Right forelimb (tissue), 1 donor: Measurements from ENCODE around the gene KNTC1.
"Not testable (repeated sequence)": the region's sequence is repeated elsewhere in the genome, so short reads cannot be mapped to it uniquely, and the experiment has no call there.

Experiments used
- DNase-seq: peaks from one replicate; pipeline ENCODE4 v3.0.0-alpha.2; 2018

Gene KNTC1

DNA sequence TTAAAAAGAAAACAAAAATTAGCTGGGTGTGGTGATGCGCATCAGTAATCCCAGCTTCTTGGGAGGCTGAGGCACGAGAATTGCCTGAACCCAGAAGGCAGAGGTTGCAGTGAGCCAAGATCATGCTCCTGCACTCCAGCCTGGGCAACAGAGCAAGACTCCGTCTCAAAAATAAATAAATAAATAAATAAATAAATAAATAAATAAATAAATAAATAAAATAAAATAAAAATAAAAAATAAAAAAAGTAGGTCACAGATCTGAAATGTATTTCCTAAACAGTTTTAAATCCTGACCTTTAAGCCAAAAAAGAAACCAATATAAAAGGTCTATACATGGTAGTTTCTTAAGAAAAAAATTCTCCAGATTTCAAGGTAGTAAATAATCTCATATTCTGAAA lies 14.0 kb upstream of the KNTC1 start:
- not testable (repeated sequence) for DNase-seq

DNA sequence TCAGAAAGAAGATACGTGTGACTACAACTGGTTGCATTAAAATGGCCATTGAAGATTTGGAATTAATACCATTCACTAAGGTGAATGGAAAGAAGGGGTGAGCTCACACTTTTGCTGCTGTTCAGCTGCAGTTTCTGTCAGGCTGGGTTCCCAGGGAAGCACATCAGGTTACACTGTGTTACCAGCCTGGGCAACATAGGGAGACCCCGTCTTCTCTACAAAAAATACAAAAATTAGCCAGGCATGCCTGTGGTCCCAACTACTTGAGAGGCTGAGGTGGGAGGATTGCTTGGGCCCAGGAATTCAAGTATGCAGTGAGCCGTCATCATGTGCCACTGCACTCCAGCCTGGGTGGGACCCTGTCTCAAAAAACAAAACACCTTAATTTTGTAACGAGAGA lies 13.4 kb upstream of the KNTC1 start:
- DNase-seq = no peak

DNA sequence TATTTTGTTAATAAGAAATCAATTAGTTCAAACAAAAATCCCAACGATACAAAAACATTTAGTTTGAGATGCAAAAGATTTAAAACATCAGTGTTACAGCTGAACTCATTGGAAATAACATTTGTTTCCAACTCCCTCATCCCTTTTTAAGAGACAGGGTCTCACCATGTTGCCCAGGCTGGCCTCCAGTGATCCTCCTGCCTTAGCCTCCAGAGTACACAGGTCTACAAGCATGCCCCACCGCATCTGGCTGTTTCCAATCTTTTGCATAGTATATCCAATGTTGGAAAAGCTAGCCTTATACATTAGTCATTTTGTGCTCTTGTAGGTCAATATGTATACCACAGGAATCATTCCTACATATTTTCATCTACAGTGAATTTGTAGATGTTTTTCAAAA lies 11.8 kb upstream of the KNTC1 start:
- DNase-seq = no peak

DNA sequence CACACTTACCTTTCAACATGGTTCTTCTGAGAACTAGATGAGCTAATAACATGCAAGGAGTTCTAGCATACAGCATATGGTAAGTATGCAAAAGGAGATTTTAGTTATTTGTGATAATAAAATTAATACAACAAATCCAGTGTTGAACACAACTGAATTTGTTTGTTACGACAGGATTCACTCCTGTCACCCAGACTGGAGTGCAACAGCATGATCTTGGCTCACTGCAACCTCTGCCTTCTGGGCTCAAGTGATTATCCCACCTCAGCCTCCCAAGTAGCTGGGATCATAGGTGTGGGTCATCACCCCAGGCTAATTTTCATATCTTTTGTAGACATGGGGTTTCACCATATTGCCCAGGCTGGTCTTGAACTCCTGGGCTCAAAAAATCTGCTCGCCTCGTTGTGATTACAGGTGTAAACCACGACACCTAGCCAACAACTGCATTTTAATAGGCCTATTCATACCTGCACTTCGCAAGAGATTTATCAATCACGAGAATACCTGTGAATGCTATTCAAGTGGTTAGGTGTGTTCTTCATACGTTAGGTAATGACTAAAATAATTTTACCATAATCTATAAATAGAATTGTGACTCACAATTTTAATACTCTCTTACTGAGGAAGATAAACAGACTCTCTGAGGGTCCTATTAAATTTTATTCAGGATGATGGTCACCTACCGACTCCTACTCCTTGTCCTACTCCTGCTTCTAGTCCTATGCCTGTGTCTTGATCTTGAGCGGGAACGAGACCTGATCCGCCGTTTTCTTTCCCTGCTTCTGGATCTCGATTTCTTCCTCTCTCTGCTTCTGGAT lies 10.3 kb upstream of the KNTC1 start:
- no peak for DNase-seq

DNA sequence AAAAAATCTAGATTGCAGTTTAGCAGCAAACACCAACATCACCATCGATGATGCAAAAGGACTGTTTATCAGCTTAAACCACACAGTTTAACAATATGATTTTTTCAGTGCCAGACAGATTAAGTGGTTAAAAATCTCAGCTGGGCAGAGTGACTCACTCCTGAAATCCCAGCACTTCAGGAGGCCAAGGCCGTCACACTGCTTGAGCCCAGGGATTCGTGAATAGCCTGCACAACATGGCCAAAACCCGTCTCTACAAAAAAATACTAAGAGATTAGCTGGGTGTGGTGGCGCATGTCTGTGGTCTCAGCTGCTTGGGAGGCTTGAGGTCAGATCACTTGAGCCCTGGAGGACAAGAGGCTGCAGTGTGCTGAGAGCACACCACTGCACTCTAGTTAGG lies 9.2 kb upstream of the KNTC1 start:
- DNase-seq = no peak

DNA sequence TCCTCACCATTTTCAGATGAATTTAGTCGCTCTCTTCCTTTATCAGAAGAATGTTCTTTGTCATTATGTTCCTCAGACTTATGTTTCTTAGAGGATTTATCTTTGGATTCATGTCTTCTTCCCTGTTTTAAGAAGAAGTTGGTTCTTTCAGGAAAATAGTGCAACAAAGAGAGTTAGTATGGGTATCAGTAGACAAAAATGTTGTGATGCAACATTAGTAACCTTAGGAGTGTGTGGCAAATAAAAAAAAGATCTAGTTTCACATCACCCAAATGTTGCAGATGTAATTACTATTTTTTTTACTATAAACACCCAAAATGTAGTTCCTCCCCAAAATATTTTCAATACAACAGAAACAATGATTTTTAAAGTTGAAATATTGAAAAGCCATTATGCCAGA lies 8.1 kb upstream of the KNTC1 start:
- no peak for DNase-seq

DNA sequence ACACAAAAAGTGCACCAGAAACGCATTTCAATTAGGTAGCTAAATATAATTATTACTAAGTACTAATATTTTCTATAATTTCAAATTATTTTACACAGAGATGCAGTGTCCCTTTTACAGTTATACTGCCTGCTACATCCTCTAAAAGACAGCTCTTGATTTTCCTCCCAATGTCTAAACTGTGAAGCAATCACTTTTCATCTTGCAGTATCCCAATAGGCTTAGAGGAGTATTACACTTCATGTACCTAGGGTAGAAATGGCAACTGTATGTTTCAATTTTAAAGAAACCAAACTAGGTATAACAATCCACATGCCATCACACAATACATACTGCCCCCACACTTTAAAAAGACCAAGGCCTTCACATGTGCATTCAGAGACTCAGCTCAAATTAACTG lies 7.6 kb upstream of the KNTC1 start:
- no peak for DNase-seq

DNA sequence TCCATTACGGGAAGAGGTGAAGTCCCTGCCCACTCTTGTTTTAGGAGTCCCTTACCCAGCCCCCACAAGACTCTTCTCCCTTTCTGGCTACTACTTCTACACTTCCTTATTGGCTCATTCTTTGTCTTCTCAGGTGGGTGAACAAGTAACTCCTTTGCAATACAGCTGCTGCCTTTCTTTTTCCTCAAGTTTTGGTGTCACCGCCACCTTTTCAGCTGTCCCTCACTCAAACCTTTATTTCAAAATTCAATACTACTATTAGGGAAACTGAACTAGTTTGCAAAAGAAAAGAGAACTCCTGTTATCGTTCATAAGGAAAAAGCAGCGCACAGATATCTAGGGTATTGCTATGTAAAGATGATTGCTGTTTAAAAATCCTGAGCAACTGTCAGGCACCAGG lies 6.4 kb upstream of the KNTC1 start:
- DNase-seq = no peak

DNA sequence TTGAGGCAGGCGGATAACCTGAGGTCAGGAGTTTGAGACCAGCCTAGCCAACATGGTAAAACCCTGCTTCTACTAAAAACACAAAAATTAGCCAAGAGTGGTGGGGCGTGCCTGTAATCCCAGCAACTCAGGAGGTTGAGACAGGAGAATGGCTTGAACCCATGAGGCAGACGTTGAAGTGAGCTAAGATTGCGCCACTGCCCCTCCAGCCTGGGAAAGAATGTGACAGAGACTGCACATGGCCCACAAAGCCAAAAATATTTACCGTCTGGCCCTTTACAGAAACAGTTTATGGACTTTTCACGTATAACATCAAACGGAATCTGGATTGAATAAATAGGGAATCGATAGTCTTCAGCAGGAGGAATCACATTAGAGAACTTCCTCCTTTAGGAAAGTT lies 3.8 kb upstream of the KNTC1 start:
- DNase-seq = no peak

DNA sequence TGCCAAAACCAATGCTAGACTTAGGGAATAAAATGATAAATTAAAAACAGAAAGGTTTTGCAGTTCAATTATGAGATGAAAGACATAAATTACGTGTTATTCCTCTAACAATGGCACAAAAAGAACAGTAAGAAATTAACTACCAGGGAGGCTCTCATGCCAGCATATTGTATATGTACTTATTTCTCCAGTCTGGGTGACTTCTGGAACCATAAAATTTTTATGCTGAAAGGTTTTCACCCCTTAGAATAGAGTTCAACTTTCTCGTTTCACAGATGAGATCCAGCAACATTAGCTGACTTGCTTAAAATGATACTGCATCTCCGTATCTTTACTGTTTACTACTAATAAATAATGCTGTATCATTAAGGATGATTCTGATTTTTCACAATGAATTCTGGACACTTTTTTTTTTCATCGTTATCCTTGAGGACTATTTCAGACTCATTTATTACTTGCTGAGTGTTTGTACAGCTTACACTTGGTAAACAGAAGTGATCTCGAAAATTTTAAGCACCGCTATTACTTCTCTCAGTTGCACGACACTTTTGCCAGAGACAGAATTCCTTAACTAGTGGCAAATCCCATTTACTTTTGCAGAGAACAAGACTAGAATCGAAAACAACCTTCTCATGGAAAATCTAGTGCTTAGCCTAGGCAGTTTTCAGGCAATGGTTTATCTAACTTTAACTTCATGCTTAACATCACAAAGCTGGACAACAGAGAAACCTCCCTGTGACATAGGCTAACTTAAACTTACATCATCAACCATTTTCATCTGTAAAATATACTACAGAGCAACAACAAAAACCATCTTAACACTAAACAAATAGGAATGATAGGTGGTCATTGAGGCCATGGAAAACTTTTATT lies 3.0 kb upstream of the KNTC1 start:
- no peak for DNase-seq

DNA sequence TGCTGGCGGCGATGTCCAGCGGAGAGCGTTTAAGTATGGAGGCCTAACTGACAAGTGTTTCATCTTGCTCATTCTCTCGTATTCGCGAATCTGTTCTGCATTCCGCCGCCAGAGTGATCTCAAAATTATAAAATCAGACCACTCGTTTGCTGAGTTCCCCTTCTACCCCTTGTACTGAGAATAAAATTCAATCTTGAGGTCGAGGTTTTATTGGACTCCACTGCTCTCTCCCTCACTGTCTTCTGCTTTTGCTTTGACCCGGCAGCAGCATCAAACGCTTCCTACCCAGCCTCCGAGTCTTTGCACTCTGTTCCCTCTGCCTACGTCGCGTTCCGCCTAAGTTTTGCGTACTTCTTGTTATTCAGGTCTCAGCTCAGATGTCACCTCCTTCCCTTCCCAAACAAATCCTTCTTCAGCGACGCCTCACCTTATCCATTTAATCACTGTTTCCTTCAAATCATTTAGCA lies 462 bp downstream of the KNTC1 start:
- DNase-seq = no peak

DNA sequence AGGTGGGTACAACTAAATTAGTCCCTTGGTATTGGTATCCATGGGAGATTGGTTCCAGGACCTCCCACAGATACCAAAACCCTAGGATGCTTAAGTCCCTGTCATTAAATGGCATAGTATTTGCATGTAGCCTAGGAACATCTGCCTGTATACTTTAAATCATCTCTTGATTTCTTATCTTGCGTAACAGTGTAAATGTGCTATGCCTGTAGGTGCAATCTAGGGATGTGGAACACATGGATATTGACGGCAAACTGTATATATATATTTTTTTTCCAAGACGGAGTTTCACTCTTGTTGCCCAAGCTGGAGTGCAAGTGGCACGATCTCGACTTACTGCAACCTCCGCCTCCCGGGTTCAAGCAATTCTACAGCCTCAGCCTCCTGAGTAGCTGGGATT lies 1.5 kb downstream of the KNTC1 start:
- no peak for DNase-seq

DNA sequence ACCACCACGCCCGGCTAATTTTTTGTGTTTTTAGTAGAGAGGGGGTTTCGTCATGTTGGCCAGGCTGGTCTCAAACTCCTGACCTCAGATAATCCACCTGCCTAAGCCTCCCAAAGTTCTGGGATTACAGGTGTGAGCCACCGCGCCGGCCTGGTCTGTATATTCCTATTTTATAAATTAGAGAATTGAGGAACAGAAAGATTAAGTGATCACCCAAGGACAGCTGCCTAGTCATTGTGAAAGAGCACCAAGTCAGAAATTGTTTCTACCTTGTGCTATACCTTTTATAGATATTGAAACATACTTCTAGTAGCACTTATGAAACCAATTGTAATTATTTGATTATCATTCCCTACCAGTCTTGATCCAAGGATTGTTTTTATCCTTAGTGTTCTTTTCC lies 1.9 kb downstream of the KNTC1 start:
- no peak for DNase-seq

DNA sequence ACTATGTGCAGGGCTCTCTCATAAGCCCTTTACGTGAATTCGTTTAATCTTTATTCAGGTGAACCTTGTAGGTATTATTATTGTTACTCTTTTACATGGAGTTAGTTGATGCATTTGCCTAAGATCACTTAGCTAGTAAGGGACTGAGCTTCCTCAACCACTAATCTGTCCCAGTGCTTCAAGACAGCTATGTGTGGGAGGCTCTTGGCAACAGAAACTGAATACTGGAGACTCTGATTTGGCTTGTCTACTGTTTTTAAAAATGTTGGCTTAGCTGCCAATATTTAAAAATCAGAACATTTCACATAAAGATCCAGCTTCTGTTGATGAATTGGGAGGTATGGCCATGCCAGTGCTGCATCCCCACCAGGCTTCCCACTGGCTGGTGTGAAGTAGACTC lies 6.8 kb downstream of the KNTC1 start:
- DNase-seq = no peak

DNA sequence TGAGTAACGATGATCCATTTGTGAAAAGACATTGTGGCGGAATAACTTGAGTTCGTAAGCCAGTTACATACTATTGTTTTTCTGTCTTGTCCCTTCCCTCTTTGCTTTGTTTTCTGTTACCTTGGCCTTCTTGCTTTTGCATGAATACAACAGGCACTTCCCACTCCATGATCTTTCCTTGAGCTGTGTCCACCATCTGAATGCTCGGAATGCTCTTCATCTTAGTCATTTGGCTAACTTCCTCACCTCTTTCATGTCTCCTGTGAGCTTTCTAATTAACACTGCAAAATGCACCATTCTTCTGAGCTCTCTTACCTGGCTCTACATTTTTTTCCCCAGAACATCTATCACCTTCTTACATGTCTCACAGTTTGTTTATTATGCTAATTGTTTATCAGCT lies 10.0 kb downstream of the KNTC1 start:
- no peak for DNase-seq

DNA sequence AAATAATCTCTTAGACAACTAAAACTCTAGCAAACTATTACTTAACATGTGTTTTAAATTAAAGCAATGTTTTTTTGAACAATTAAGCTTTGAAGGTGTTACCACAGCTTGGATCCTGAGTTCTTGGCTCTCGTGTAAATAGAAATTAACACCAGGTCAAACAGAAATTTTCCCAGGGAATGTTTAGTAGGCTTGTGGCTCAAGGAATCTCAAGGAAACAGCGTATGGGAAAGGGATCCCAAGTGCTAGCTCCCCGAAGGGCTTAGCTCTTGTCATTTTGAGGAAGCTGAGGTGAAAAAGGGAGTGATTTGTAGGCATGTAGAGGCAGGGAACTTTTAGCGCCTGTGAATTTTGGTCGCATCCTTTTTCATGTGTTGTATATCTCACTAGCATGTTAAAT lies 11.4 kb downstream of the KNTC1 start:
- no peak for DNase-seq

DNA sequence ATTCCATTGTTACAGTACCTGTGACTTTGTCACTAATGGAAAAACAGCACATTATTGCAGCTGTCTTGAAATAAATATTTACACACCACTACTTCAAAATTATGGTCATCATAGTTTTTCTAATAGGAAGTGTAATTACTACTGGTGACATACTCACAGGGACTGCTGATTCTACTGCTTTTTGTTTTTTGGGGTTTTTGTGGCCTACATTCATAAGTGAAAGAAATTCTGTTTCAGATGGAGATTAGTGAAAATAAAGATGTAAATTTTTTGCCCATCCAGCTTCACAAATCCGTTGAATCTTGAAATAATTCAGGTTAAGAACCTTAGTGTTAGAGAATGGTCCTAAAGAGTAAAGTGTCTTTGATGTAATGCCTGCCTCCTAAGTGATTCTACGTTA lies 17.5 kb downstream of the KNTC1 start:
- no peak for DNase-seq

DNA sequence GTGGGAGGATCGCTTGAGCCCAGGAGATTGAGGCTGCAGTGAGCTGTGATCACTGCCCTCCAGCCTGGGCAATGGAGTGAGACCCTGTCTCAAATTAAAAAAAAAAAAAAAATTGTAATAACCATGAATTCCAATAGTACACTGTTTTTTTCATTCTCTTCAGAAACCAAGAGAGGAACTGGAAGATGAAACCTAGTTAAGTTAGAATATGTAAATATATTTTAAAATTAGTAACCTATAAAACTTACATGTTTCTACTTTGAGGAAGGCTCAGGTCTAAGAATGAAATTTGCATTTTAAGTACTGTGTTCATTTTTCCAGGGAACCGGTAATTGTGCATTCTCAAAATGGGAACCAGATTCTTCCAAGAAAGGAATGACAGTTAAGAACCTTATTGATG lies 18.8 kb downstream of the KNTC1 start:
- DNase-seq = no peak

DNA sequence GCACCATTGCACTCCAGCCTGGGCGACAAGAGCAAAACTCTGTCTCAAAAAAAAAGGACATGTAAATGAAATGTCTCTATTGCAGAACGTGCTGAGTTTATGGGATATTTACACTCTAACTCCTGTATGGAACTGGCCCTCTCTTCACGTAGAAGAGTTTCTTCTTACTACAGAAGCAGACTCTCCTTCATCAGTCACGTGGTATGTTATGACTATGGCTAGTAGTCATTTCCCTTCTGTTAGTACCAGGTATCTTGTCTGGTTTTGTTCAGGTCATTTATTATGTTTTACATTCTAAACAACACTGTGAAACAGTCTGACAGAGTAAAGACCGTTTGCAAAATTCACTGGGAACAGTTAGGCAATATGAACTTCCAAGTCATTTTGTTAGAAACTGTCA lies 20.3 kb downstream of the KNTC1 start:
- DNase-seq = no peak

DNA sequence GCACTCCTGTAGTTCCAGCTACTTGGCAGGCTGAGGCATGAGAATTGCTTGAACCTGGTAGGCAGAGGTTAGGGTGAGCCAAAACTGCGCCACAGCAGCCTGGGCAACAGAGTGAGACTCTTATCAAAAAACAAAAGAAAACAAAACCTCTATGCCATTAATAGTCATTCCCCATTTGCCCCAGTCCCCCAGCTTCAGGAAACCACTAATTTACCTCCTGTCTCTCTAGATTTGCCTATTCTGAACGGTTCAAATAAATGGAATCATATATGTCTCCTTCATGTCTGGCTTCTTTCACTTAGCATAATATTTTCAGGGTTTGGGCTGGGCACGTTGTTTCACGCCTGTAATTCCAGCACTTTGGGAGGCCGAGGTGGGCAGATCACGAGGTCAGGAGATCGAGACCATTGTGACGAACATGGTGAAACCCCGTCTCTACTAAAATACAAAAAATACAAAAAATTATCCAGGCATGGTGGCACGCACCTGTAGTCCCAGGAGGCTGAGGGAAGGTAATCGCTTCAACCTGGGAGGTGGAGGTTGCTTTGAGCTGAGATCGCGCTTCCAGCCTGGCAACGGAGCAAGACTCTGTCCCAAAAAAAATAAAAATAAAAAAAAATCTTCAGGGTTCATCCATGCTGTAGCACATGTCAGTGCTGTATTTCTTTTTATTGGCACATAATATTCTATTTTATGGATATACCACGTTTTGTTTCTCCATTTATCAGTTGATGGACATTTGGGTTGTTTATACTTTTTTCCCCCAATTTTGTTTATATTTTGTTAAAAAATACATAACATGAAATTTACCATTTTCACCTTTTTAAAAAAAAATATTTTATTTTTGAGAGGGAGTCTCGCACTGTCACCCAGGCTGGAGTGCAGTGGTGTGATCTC lies 31.9 kb downstream of the KNTC1 start:
- no peak for DNase-seq

DNA sequence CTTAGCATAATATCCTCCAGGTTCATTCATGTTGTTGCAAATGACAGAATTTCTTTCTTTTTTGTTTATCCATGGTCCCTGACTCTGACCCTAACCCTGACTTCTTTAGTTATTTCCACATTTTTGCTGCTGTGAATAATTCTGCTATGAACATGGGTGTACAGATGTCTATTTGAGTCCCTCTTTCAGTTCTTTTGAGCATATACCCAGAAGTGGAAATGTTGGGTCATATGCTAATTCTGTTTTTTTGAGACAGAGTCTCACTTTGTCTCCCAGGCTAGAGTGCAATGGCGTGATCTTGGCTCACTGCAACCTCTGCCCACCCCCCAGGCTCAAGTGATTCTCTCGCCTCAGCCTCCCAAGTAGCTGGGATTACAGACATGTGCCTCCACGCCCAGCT lies 33.1 kb downstream of the KNTC1 start:
- DNase-seq = no peak

DNA sequence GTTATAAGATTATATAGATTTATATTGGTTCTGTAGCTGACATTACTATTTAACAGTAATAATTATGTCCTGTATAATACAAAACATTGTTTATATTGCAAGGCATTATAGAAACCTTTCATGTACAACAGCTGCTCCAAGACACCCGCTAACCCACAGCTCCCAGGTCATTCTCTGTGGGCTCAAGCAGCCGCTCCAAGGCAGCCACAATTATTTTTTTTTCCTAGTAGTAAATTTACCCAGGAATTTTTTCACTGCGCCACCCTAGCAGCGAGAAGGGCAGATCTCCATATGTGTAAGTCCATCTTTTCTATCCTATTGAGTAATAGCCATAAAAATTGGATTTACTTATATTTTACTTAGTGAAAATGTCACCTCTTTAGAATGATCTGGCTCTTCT lies 36.3 kb downstream of the KNTC1 start:
- no peak for DNase-seq

DNA sequence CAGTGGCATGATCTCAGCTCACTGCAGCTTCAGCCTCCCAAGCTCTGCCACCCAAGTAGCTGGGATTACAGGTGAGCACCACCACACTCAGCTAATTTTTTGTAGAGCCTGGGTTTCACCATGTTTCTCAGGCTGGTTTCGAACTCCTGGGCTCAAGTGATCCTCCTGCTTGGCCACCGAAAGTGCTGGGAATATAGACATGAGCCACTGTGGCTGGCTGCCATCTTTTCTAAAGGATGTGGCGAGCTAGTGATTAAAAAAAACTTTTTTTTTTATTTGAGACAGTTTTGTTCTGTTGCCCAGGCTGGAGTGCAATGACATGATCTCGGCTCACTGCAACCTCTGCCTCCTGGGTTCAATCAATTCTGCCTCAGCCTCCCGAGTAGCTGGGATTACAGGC lies 39.8 kb downstream of the KNTC1 start:
- not testable (repeated sequence) for DNase-seq
